Measurements from ENCODE around the gene ATP6V1B1. TPM values are rescaled to one million over a fixed set of nuclear protein-coding genes. Genes with fewer than 3 reads are reported as not detected.

Gene ATP6V1B1
- total and polyA plus RNA-seq, 9 of the 15 experiments (the other 6 are each of a cell fraction or from before 2014, with no cell fraction given) = not detected

- CTCF ChIA-PET (ENCODE audit: low intra/inter-chr PET ratio) = interaction anchor here (0.6 to 2.4 kb wide), 6 partner anchors 13 to 1172 kb away, joined by 3 to 13 read pairs (median 4); partner anchors contain the start of gene FAM136A
- Histone ChIP-seq H2AFZ (ENCODE audit: low read depth, low read length) (peak overlapping the region; percentile 90; the same call in 1 of the 2 replicates), H3K27ac (ENCODE audit: extremely low read depth, low read depth, low read length) (no peak overlapping the region), H3K4me3 (peak overlapping the region; percentile 45; the same call in 1 of the 2 replicates), H3K27me3 (ENCODE audit: control insufficient read depth in 2 of 2, insufficient read depth in 2 of 2, low read length in 2 of 2) (no peaks in the 10 kb centered on the region), H3K79me2 (ENCODE audit: control insufficient read depth, insufficient read depth, low read length) (no peaks in the 10 kb centered on the region), H4K20me1 (replicated peaks; ENCODE audit: control insufficient read depth, insufficient read depth, low read length) (no peaks in the 10 kb centered on the region), H3K4me1 (replicated peaks in 1 of 2; ENCODE audit: control insufficient read depth in 2 of 2, insufficient read depth in 2 of 2, low read length in 2 of 2) (peaks cover 6 to 19% of the 10 kb centered on the region in 2 experiments; a peak in 4 of 5 replicates), H3K9ac (ENCODE audit: insufficient read depth in 1 of 2, low read depth in 2 of 2, low read length in 2 of 2) (no peak overlapping the region; a peak in 1 of 4 replicates), H3K9me3 (replicated peaks; ENCODE audit: control insufficient read depth, insufficient read depth, low read depth, low read length) (no peaks in the 10 kb centered on the region), H3K9me1 (ENCODE audit: control insufficient read depth, insufficient read depth, low read length) (no peaks in the 10 kb centered on the region), H3K4me2 (ENCODE audit: insufficient read depth, low read length) (peak overlapping the region; percentile 80; the same call in 1 of the 2 replicates), H3K36me3 (ENCODE audit: control insufficient read depth, insufficient read depth, low read length) (no peaks in the 10 kb centered on the region)
- ATAC-seq (no peak), FAIRE-seq (no peak), DNase-seq (ENCODE audit: extremely low read depth in 1 of 4, low spot score in 3 of 4) (no peak)
- in situ Hi-C loops (cut with MboI) = no loop called here
- intact Hi-C loops (cut with micrococcal nuclease) = loop anchor here (1.0 kb wide), 1 partner anchor 12 kb away; no protein-coding TSS in a partner anchor
- 49% methylated on average over 14 of the region's 14 CpGs for WGBS (ENCODE audit: insufficient coverage, low coverage, missing lambda C conversion rate)
- BruUV-seq (replicated peaks) = no TSS peak
- POLR2A ChIA-PET = no interaction called here
- TF ChIP-seq ATF1 (CRISPR knock-in tag; IDR thresholded peaks at IDR 0.05) (no peak), ATF1 (tag; IDR thresholded peaks at IDR 0.05) (0 out of 2 replicates have a peak, but pooled peaks have one; percentile 3), ZZZ3 (IDR thresholded peaks at IDR 0.05) (no peak), CTCF (IDR thresholded peaks at IDR 0.05 in 2 of 3, conservative IDR thresholded peaks at IDR 0.05 in 1 of 3; ENCODE audit: insufficient read depth in 2 of 3, low read depth in 1 of 3, low read length in 3 of 3) (peak in 1 of 3 experiments; percentile 2; a peak in 1 of 6 replicates), CEBPB (tag; IDR thresholded peaks at IDR 0.05) (peak; percentile 71), TFAP4 (CRISPR knock-in tag; IDR thresholded peaks at IDR 0.05; ENCODE audit: borderline replicate concordance) (peak; percentile 5; the same call in 1 of the 2 replicates), ZBTB5 (IDR thresholded peaks at IDR 0.05) (no peak), ZNF75A (CRISPR knock-in tag; IDR thresholded peaks at IDR 0.05) (no peak), NCOA6 (IDR thresholded peaks at IDR 0.05) (no peak), ZFPM2 (CRISPR knock-in tag; IDR thresholded peaks at IDR 0.05) (no peak), SAP30 (IDR thresholded peaks at IDR 0.05; ENCODE audit: borderline replicate concordance, insufficient read depth, low read depth, low read length, poor library complexity, severe bottlenecking) (no peak), IFI16 (CRISPR knock-in tag; IDR thresholded peaks at IDR 0.05) (no peak), CBFA2T2 (conservative IDR thresholded peaks at IDR 0.05) (no peak), CEBPG (CRISPR knock-in tag; IDR thresholded peaks at IDR 0.05) (no peak), CEBPG (tag; conservative IDR thresholded peaks at IDR 0.05 in 1 of 2, IDR thresholded peaks at IDR 0.05 in 1 of 2) (peak in 1 of 2 experiments; percentile 65; a peak in 2 of 4 replicates)
These were observed 42.0 kb downstream of the ATP6V1B1 start for GRCh38 chr2:70977605-70978205.
